ENCODE measurements around the gene TPMT.
"Not testable (repeated sequence)": the region's sequence is repeated elsewhere in the genome, so short reads cannot be mapped to it uniquely, and the experiment has no call there.

TPMT gene

GRCh38 chr6:18179770-18180356, 25.0 kb upstream of the TPMT start:
- peaks cover 8% of the 10 kb centered on the region for H3K4me1 Mint-ChIP-seq
- no peak overlapping the region for H3K4me3 Mint-ChIP-seq
- TF ChIP-seq CTCF (IDR thresholded peaks at IDR 0.05; ENCODE audit: unreplicated experiment in 3 of 3), result no peak
- H3K27ac Mint-ChIP-seq, result no peak overlapping the region
- H3K36me3 Mint-ChIP-seq (ENCODE audit: low read depth), result peaks cover 39% of the 10 kb centered on the region
- no peaks in the 10 kb centered on the region for H3K27me3 Mint-ChIP-seq (ENCODE audit: low read depth)
- peaks cover 14% of the 10 kb centered on the region for H3K9me3 Mint-ChIP-seq

GRCh38 chr6:18178960-18179615, 24.2 kb upstream of the TPMT start:
- peaks cover 47% of the 10 kb centered on the region for H3K36me3 Mint-ChIP-seq (ENCODE audit: low read depth)
- peaks cover 14% of the 10 kb centered on the region for H3K9me3 Mint-ChIP-seq
- no peak overlapping the region for H3K27ac Mint-ChIP-seq
- no peak overlapping the region for H3K4me3 Mint-ChIP-seq
- TF ChIP-seq CTCF (IDR thresholded peaks at IDR 0.05; ENCODE audit: unreplicated experiment in 3 of 3), result no peak
- H3K27me3 Mint-ChIP-seq (ENCODE audit: low read depth), result no peaks in the 10 kb centered on the region
- peaks cover 7% of the 10 kb centered on the region for H3K4me1 Mint-ChIP-seq

DNA sequence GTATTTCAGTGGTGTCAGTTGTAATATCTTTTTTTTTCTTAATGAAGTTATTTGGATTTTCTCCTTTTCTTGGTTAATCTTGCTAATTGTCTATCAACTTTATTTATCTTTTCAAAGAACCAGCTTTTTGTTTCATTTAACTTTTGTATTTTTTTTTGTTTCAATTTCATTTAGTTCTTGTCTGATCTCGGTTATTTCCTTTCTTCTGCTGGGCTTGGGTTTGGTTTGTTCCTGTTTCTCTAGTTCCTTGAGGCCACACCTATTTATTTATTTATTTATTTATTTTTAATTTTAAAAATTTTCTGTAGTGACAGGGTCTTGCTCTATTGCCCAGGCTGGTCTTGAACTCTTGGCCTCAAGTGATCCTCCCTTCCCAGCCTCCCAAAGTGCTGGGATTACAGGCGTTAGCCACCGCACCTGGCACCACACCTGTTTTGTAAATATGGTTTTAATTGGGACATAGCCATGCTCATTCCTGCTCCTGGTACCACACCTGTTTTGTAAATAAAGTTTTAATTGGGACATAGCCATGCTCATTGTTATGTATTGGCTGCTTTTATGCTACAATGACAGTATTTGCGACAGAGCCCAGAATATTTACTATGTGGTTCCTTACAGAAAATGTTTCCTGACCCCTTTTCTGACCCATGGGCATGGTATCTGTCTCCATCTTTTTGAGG, 22.5 kb upstream of the TPMT start:
- H3K27ac Mint-ChIP-seq, result no peak overlapping the region
- peaks cover 14% of the 10 kb centered on the region for H3K9me3 Mint-ChIP-seq
- no peaks in the 10 kb centered on the region for H3K4me1 Mint-ChIP-seq
- no peak for TF ChIP-seq CTCF (IDR thresholded peaks at IDR 0.05; ENCODE audit: unreplicated experiment in 3 of 3)
- peaks cover 49% of the 10 kb centered on the region for H3K36me3 Mint-ChIP-seq (ENCODE audit: low read depth)
- H3K4me3 Mint-ChIP-seq, result no peak overlapping the region
- H3K27me3 Mint-ChIP-seq (ENCODE audit: low read depth), result no peaks in the 10 kb centered on the region

DNA sequence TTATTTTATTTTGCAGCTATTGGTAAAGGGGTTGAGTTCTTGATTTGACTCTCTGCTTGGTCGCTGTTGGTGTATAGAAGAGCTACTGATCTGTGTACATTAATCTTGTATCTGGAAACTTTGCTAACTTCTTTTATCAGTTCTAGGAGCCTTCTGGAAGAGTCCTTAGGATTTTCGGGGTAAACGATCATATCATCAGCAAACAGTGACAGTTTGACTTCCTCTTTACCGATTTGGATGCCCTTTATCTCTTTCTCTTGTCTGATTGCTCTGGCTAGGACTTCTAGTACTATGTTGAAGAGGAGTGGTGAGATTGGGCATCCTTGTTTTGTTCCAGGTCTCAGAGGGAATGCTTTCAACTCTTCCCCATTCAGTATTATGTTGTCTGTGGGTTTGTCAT, 21.3 kb upstream of the TPMT start:
- not testable (repeated sequence) for H3K27ac Mint-ChIP-seq; H3K4me1 Mint-ChIP-seq; H3K27me3 Mint-ChIP-seq (ENCODE audit: low read depth); H3K4me3 Mint-ChIP-seq
- Mint-ChIP-seq H3K9me3 (peaks cover 14% of the 10 kb centered on the region), H3K36me3 (ENCODE audit: low read depth) (peaks cover 57% of the 10 kb centered on the region)

GRCh38 chr6:18171871-18172270, 17.0 kb upstream of the TPMT start:
- H3K4me1 Mint-ChIP-seq, result no peaks in the 10 kb centered on the region
- H3K27me3 Mint-ChIP-seq (ENCODE audit: low read depth), result no peaks in the 10 kb centered on the region
- H3K27ac Mint-ChIP-seq, result no peak overlapping the region
- H3K4me3 Mint-ChIP-seq, result no peak overlapping the region
- peaks cover 57% of the 10 kb centered on the region for H3K36me3 Mint-ChIP-seq (ENCODE audit: low read depth)
- peaks cover 16% of the 10 kb centered on the region for H3K9me3 Mint-ChIP-seq
- TF ChIP-seq CTCF (IDR thresholded peaks at IDR 0.05; ENCODE audit: unreplicated experiment in 3 of 3), result no peak

DNA sequence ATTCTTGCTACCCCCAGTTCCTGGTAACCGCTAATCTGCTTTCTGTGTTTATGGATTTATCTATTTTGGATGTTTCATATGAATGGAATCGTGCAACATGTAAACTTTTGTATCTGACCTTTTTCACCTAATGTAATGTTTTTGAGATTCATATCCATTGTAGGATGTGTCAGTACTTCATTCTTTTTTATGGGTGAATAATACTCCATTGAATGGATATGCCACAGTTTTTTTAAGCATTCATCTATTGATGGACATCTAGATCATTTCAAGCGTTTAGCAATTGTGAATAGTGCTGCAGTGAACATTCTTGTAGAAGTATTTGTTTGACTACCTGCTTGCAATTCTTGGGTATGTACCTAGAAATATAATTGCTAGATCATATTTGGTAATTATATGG, 13.4 kb upstream of the TPMT start:
- TF ChIP-seq CTCF (IDR thresholded peaks at IDR 0.05; ENCODE audit: unreplicated experiment in 3 of 3), result no peak
- Mint-ChIP-seq H3K4me3 (no peak overlapping the region), H3K9me3 (peaks cover 4% of the 10 kb centered on the region), H3K27me3 (ENCODE audit: low read depth) (no peaks in the 10 kb centered on the region), H3K27ac (no peak overlapping the region), H3K4me1 (no peaks in the 10 kb centered on the region), H3K36me3 (ENCODE audit: low read depth) (peaks cover 34% of the 10 kb centered on the region)

Measured in nephron (organoid).